OCI-LY3 (cell line): ENCODE measurements around the gene SLMAP.

Source experiments
- CTCF ChIP-seq: fragments of 200-600, 300-600 bp; sonication (generic); IDR thresholded peaks from 2 replicates; pipeline ENCODE4 v1.5.1; 2014; ENCODE audit warnings: antibody characterized with exemption, low read length, low read depth
- EZH2phosphoT487 ChIP-seq: fragments of 200-600 bp; shearing (Covaris generic); IDR thresholded peaks from 2 replicates; pipeline ENCODE4 v1.6.1; 2018; ENCODE audit warnings: antibody characterized with exemption, mixed run types, low read depth

- TF ChIP-seq CTCF = no peak
- TF ChIP-seq EZH2phosphoT487 = no peak
Observed at GRCh38 chr3:57949785-57950615, 193.9 kb downstream of the SLMAP start.
